PC-3 (cell line): Measurements from ENCODE around the gene AXIN2. TPM values are rescaled to one million over a fixed set of nuclear protein-coding genes. Genes with fewer than 3 reads are reported as not detected.

Experiments
- ATAC-seq: fragments of 200-7000 bp; cut with Tn5 transposase; 2 replicates; pipeline ENCODE4 v1.9.1; 2020; ENCODE audit warnings: mild to moderate bottlenecking, moderate library complexity
- BruUV-seq: library from RNA; stranded (reverse); fragments of 400-500 nt; replicated peaks from 2 replicates; lab custom pipeline; 2021; lab: Mats Ljungman, UMichigan
- CTCF ChIA-PET: fragments of 300-600 bp; sonication (Branson Sonifier 250); formaldehyde crosslinking; loops from one replicate; lab custom pipeline; 2022; ENCODE audit warnings: antibody characterized with exemption; lab: Charles Lee
- POLR2A ChIA-PET: fragments of 300-600 bp; sonication (Branson Sonifier 250); formaldehyde crosslinking; loops from one replicate; lab custom pipeline; 2022; ENCODE audit warnings: antibody characterized with exemption; ENCODE audit not compliant: unreplicated experiment; lab: Charles Lee
- DNase-seq: peaks from one replicate; pipeline ENCODE4 v3.0.0-alpha.2; 2015
- H2AFZ ChIP-seq: fragments of 300-600 bp; sonication (generic); 2 replicates; pipeline ENCODE4 v1.6.0; 2016; ENCODE audit warnings: antibody characterized with exemption, low read length
- H3F3A ChIP-seq: fragments of 300-600 bp; sonication (generic); one replicate; pipeline ENCODE4 v1.6.0; 2017; ENCODE audit warnings: antibody characterized with exemption, low read length, control low read depth, mild to moderate bottlenecking; ENCODE audit not compliant: unreplicated experiment
- H3K27ac ChIP-seq: fragments of 300-600 bp; sonication (generic); 2 replicates; pipeline ENCODE4 v1.5.1; 2016; ENCODE audit warnings: mild to moderate bottlenecking, low read length
- H3K27me3 ChIP-seq: fragments of 300-600 bp; sonication (generic); 2 replicates; pipeline ENCODE4 v1.6.1; 2016; ENCODE audit warnings: low read length, mixed read lengths
- H3K36me3 ChIP-seq: fragments of 300-600 bp; sonication (generic); 2 replicates; pipeline ENCODE4 v1.6.1; 2016; ENCODE audit warnings: low read depth, mixed run types, low read length, mixed read lengths
- H3K4me1 ChIP-seq: fragments of 300-600 bp; sonication (generic); 2 replicates; pipeline ENCODE4 v1.5.1; 2016; ENCODE audit warnings: low read length; ENCODE audit not compliant: insufficient read depth
- H3K4me2 ChIP-seq: fragments of 300-600 bp; sonication (generic); 2 replicates; pipeline ENCODE4 v1.6.0; 2016; ENCODE audit warnings: low read length
- H3K4me3 ChIP-seq: fragments of 300-600 bp; sonication (generic); 2 replicates; pipeline ENCODE4 v1.5.1; 2016; ENCODE audit warnings: mild to moderate bottlenecking, low read length, mixed read lengths
- H3K79me2 ChIP-seq: fragments of 300-600 bp; sonication (generic); 2 replicates; pipeline ENCODE4 v1.6.1; 2017; ENCODE audit warnings: low read length, mixed read lengths
- H3K9ac ChIP-seq: fragments of 300-600 bp; sonication (generic); 2 replicates; pipeline ENCODE4 v1.6.0; 2016; ENCODE audit warnings: mild to moderate bottlenecking, low read length
- H3K9me2 ChIP-seq: fragments of 300-600 bp; sonication (generic); replicated peaks from 2 replicates; pipeline ENCODE4 v1.6.1; 2016; ENCODE audit warnings: mixed run types, low read length, mixed read lengths
- H3K9me3 ChIP-seq: fragments of 300-600 bp; sonication (generic); 2 replicates; pipeline ENCODE4 v1.6.1; 2016; ENCODE audit warnings: low read length, mixed read lengths
- H4K20me1 ChIP-seq: fragments of 300-600 bp; sonication (generic); 2 replicates; pipeline ENCODE4 v1.6.1; 2016; ENCODE audit warnings: low read length, mixed read lengths
- EZH2 ChIP-seq: fragments of 300-600 bp; sonication (generic); IDR thresholded peaks from one replicate; pipeline ENCODE4 v1.6.1; 2017; ENCODE audit warnings: antibody characterized with exemption, mild to moderate bottlenecking, low read length; ENCODE audit not compliant: unreplicated experiment
- EZH2phosphoT487 ChIP-seq: fragments of 300-600 bp; sonication (generic); IDR thresholded peaks from 2 replicates; pipeline ENCODE4 v1.6.1; 2018; ENCODE audit warnings: mild to moderate bottlenecking, antibody characterized with exemption, low read length, borderline replicate concordance
- intact Hi-C: fragments of 100-400 bp; cut with micrococcal nuclease; formaldehyde crosslinking; loops from 2 replicates; pipeline ENCODE4 v1.9.0; 2023
- total RNA-seq: library from RNA; depleted of rRNA; stranded (reverse); fragments of >200 nt; gene quantifications from 2 replicates; pipeline ENCODE4 v1.2.3, GENCODE V29; 2014
- TF ChIP-seq, protein P1 (sequence below): fragments of 300-600 bp; sonication (generic); conservative IDR thresholded peaks from 2 replicates; pipeline ENCODE4 v1.5.1; 2017; ENCODE audit warnings: antibody characterized with exemption, low read depth, mild to moderate bottlenecking, low read length

Gene AXIN2
- total RNA-seq, 1 experiment from 2014 or later: 2.0 TPM

DNA sequence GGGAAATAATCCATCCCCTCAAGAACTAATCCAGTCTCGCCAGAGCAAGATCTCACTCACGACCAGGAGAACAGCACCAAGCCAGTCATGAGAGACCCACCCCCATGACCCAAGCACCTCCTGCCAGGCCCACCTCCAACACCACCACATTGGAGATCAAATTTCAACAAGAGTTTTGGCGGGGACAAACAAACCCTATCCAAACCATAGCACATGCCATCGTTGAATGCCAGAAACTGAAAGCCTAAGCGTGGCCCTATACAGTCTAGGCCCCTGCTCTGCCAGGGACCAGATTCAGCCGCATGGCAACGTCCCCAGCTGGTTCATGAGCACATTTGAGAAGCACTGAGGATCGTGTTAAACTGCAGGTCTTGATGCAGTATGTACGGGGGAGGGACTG is 57.3 kb downstream of the AXIN2 start:
- H3K9ac ChIP-seq: no peak overlapping the region
- BruUV-seq: no TSS peak
- ChIA-PET POLR2A (no interaction called here), CTCF (no interaction called here)
- no peak for ATAC-seq
- DNase-seq: no peak
- no peak for TF ChIP-seq EZH2phosphoT487
- TF ChIP-seq, protein P1, sequence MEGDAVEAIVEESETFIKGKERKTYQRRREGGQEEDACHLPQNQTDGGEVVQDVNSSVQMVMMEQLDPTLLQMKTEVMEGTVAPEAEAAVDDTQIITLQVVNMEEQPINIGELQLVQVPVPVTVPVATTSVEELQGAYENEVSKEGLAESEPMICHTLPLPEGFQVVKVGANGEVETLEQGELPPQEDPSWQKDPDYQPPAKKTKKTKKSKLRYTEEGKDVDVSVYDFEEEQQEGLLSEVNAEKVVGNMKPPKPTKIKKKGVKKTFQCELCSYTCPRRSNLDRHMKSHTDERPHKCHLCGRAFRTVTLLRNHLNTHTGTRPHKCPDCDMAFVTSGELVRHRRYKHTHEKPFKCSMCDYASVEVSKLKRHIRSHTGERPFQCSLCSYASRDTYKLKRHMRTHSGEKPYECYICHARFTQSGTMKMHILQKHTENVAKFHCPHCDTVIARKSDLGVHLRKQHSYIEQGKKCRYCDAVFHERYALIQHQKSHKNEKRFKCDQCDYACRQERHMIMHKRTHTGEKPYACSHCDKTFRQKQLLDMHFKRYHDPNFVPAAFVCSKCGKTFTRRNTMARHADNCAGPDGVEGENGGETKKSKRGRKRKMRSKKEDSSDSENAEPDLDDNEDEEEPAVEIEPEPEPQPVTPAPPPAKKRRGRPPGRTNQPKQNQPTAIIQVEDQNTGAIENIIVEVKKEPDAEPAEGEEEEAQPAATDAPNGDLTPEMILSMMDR: no peak
- no peak for TF ChIP-seq EZH2
- no peak overlapping the region for H3K4me3 ChIP-seq
- H3K36me3 ChIP-seq: no peaks in the 10 kb centered on the region
- H3K9me2 ChIP-seq: no peaks in the 10 kb centered on the region
- no peaks in the 10 kb centered on the region for H3F3A ChIP-seq
- no peaks in the 10 kb centered on the region for H3K9me3 ChIP-seq
- intact Hi-C loops: no loop called here
- no peaks in the 10 kb centered on the region for H3K4me1 ChIP-seq
- no peaks in the 10 kb centered on the region for H3K27me3 ChIP-seq
- no peak overlapping the region for H3K4me2 ChIP-seq
- no peak overlapping the region for H2AFZ ChIP-seq
- H4K20me1 ChIP-seq: no peaks in the 10 kb centered on the region
- H3K79me2 ChIP-seq: no peaks in the 10 kb centered on the region
- H3K27ac ChIP-seq: no peak overlapping the region

DNA sequence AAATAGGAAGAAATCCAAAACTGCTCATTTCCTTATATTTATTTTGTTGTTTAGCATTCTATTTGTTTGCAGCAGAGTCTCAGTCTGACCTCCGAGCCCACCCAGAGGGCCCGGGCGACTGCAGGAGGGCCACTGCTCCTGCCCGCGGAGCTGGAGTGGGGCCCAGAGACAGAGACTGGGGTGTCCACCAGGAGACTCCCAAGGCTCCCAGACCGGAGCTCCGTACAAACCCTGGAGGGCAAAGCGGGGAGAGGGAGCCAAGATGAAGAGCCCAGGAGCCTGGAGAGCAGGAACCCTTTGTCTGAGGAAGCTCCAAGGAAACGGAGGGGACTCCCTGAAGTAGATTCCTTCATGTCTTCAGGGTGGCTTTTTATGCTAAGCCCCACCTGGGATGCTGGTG is 57.9 kb downstream of the AXIN2 start:
- no peaks in the 10 kb centered on the region for H3K9me2 ChIP-seq
- no peaks in the 10 kb centered on the region for H4K20me1 ChIP-seq
- no peaks in the 10 kb centered on the region for H3F3A ChIP-seq
- no peak for DNase-seq
- no peak overlapping the region for H3K27ac ChIP-seq
- H3K79me2 ChIP-seq: no peaks in the 10 kb centered on the region
- no peak overlapping the region for H3K4me2 ChIP-seq
- H2AFZ ChIP-seq: no peak overlapping the region
- H3K36me3 ChIP-seq: no peaks in the 10 kb centered on the region
- H3K9ac ChIP-seq: no peak overlapping the region
- ChIA-PET POLR2A (no interaction called here), CTCF (no interaction called here)
- no peak overlapping the region for H3K4me3 ChIP-seq
- no peaks in the 10 kb centered on the region for H3K9me3 ChIP-seq
- BruUV-seq: no TSS peak
- no peak for ATAC-seq
- no peak for TF ChIP-seq EZH2
- no peak for TF ChIP-seq EZH2phosphoT487
- TF ChIP-seq, protein P1: no peak
- H3K27me3 ChIP-seq: no peaks in the 10 kb centered on the region
- H3K4me1 ChIP-seq: no peaks in the 10 kb centered on the region
- intact Hi-C loops: no loop called here

DNA sequence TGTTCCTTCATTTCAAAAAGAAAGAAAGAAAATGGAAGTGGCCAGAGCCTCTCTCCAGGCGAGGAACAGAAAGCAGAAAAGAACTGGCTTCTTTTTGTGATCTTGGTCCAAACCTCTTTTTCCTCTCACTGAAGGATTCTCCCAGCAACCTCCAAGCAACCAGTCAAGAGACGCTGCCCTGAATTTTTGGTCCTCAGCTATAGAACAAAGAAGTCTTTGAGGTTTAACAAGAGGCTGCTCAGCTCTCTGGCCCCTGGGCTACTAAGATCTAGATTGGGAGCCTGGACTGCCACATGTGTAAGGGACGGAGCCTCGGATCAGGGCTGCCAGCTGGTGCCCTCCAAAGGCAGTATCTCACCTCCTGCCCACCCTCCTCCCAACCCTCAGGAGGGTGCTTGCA is 62.6 kb downstream of the AXIN2 start:
- ChIA-PET CTCF (interaction anchor here (1.0 kb wide), 1 partner anchor 80 kb away, joined by 5 read pairs; no protein-coding TSS in a partner anchor), POLR2A (no interaction called here)
- no peaks in the 10 kb centered on the region for H3K27me3 ChIP-seq
- DNase-seq: no peak
- H3K4me2 ChIP-seq: no peak overlapping the region
- H3K4me3 ChIP-seq: no peak overlapping the region
- H3K9me2 ChIP-seq: no peaks in the 10 kb centered on the region
- TF ChIP-seq, protein P1: no peak
- TF ChIP-seq EZH2: no peak
- no peak for TF ChIP-seq EZH2phosphoT487
- no peak overlapping the region for H2AFZ ChIP-seq
- H3K27ac ChIP-seq: no peak overlapping the region
- H3K36me3 ChIP-seq: no peaks in the 10 kb centered on the region
- H3K9me3 ChIP-seq: no peaks in the 10 kb centered on the region
- H3F3A ChIP-seq: no peaks in the 10 kb centered on the region
- intact Hi-C loops: no loop called here
- BruUV-seq: no TSS peak
- H3K9ac ChIP-seq: no peak overlapping the region
- no peaks in the 10 kb centered on the region for H3K79me2 ChIP-seq
- H3K4me1 ChIP-seq: no peaks in the 10 kb centered on the region
- ATAC-seq: no peak
- no peaks in the 10 kb centered on the region for H4K20me1 ChIP-seq
